A549 (cell line): ENCODE measurements around the gene ANGPT4.

Source experiments
- CHD4 ChIP-seq: fragments of 200-600 bp; sonication (generic); IDR thresholded peaks from 2 replicates; pipeline ENCODE4 v1.6.1; 2016; ENCODE audit warnings: antibody characterized with exemption, mild to moderate bottlenecking, borderline replicate concordance
- CTCF ChIP-seq: fragments of >200 bp; sonication (Bioruptor Twin); formaldehyde crosslinking; IDR thresholded peaks from 3 replicates; pipeline ENCODE4 v1.5.1; 2016
- POLR2A ChIP-seq: IDR thresholded peaks from 2 replicates; pipeline ENCODE4 v1.6.1; 2012; ENCODE audit warnings: mild to moderate bottlenecking, low read length
- RAD21 ChIP-seq, 2 experiments: fragments of >200 bp in 1 of 2; sonication (Bioruptor Twin) in 1 of 2; formaldehyde crosslinking in 1 of 2; IDR thresholded peaks in 1 of 2; conservative IDR thresholded peaks in 1 of 2; 2 replicates in 1 of 2; 3 replicates in 1 of 2; pipeline ENCODE4 v1.6.1; 2012 to 2018; ENCODE audit warnings: inconsistent platforms in 1 of 2
- REST ChIP-seq: fragments of 200-600 bp; sonication (generic); IDR thresholded peaks from 2 replicates; pipeline ENCODE4 v1.6.1; 2016; ENCODE audit warnings: antibody characterized with exemption, mild to moderate bottlenecking, moderate library complexity
- TF ChIP-seq, protein P1 (sequence below): IDR thresholded peaks from 2 replicates; pipeline ENCODE4 v1.6.1; 2012

DNA sequence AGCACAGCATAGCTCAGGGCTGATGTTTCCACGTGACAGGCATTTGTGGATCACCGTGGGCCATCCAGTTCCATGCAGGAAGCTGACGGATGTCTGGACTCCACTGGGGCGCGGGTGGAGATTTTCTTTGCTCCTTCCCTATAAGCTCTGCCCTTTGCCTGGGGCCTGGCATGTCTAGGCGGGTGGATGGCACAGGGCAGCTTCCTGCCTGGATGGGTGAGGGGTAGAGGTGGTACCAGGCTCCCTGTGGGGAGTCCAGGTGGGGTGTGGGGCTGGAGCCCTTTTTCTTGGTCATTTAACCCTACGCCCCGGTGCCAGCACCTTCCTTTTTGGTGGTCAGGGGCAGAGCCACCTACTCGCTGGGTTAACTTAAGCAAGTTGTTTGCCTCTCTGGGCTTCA lies 72.2 kb downstream of the ANGPT4 start:
- TF ChIP-seq, protein P1, sequence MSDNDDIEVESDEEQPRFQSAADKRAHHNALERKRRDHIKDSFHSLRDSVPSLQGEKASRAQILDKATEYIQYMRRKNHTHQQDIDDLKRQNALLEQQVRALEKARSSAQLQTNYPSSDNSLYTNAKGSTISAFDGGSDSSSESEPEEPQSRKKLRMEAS = no peak
- no peak for TF ChIP-seq RAD21 (conservative IDR thresholded peaks at IDR 0.05 in 1 of 2, IDR thresholded peaks at IDR 0.05 in 1 of 2)
- no peak for TF ChIP-seq CTCF
- TF ChIP-seq REST = no peak
- no peak for TF ChIP-seq POLR2A
- TF ChIP-seq CHD4 = no peak
